ENCODE results near the gene HMGN3. TPM values are rescaled to one million over a fixed set of nuclear protein-coding genes. Genes with fewer than 3 reads are reported as not detected.

Gene HMGN3
- polyA plus RNA-seq, 1 donor (not counting 4 experiments of a cell fraction or from before 2014, with no cell fraction given): 78.6 TPM

DNA sequence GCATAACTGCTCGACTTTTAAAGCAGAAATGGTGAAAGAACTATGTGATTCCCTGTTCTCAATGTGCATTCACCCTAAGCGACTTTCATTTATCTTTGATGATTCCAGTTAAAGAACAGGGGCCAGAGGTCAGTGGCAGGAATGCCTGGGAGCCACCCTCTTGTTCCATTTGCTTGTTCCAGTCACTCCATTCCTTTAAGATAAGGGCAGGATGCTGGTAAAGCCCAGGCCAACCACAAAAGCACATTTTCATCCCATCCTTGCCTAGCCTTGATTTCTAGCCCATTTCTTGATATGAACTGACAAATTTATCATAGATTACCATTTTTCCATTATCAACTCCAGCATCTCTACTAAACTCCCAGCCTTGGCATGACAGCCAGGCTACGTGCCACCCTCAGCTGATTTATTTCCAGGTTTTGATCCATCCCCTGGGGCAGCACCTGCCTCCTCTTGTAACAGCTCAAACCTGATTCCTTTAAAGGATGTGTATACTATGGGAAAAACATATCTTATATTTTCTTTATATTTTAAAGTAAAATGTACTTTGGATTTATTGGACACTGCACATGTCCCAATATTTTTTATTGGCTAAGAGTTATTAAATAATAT is 19.2 kb downstream of the HMGN3 start:
- dilution Hi-C loops (cut with MboI; ENCODE audit: extremely low pct_ligation_motif_present, low sequenced_read_pairs): no loop called here
- Histone ChIP-seq H3K36me3 (ENCODE audit: control insufficient read depth in 2 of 2, extremely low read depth in 1 of 2, insufficient read depth in 2 of 2, low read length in 2 of 2) (no peaks in the 10 kb centered on the region), H3K9me3 (ENCODE audit: control insufficient read depth, low read depth, low read length) (no peaks in the 10 kb centered on the region), H4K20me1 (ENCODE audit: control insufficient read depth, extremely low read depth, insufficient read depth, low read length) (no peaks in the 10 kb centered on the region), H3K27me3 (ENCODE audit: control insufficient read depth, extremely low read depth, insufficient read depth, low read length) (no peaks in the 10 kb centered on the region), H3K4me2 (ENCODE audit: control insufficient read depth, extremely low read depth, insufficient read depth, low read depth, low read length) (no peak overlapping the region), H3K79me2 (ENCODE audit: control insufficient read depth, insufficient read depth, low read length) (no peaks in the 10 kb centered on the region), H3K9ac (ENCODE audit: control insufficient read depth, extremely low read depth, insufficient read depth, low read length) (no peak overlapping the region), H3K27ac (ENCODE audit: control insufficient read depth, insufficient read depth, low read length) (no peak overlapping the region), H2AFZ (ENCODE audit: control insufficient read depth, low read length) (no peak overlapping the region), H3K4me1 (ENCODE audit: control insufficient read depth, extremely low read depth, insufficient read depth, low read length) (no peaks in the 10 kb centered on the region), H3K9me1 (ENCODE audit: control insufficient read depth, extremely low read depth, insufficient read depth, low read length) (no peaks in the 10 kb centered on the region), H3K4me3 (ENCODE audit: control insufficient read depth in 2 of 3, extremely low read depth in 1 of 3, insufficient read depth in 2 of 3, low read depth in 1 of 3, low read length in 3 of 3) (no peak overlapping the region)
- FAIRE-seq (no peak), DNase-seq (ENCODE audit: low read depth, low spot score) (no peak)
- TF ChIP-seq, protein P1, sequence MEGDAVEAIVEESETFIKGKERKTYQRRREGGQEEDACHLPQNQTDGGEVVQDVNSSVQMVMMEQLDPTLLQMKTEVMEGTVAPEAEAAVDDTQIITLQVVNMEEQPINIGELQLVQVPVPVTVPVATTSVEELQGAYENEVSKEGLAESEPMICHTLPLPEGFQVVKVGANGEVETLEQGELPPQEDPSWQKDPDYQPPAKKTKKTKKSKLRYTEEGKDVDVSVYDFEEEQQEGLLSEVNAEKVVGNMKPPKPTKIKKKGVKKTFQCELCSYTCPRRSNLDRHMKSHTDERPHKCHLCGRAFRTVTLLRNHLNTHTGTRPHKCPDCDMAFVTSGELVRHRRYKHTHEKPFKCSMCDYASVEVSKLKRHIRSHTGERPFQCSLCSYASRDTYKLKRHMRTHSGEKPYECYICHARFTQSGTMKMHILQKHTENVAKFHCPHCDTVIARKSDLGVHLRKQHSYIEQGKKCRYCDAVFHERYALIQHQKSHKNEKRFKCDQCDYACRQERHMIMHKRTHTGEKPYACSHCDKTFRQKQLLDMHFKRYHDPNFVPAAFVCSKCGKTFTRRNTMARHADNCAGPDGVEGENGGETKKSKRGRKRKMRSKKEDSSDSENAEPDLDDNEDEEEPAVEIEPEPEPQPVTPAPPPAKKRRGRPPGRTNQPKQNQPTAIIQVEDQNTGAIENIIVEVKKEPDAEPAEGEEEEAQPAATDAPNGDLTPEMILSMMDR (optimal IDR thresholded peaks at IDR 0.05 in 1 of 3, IDR thresholded peaks at IDR 0.05 in 1 of 3, conservative IDR thresholded peaks at IDR 0.05 in 1 of 3; ENCODE audit: extremely low read depth in 1 of 3, insufficient read depth in 2 of 3, low read length in 3 of 3): no peak
- TF ChIP-seq EZH2 (IDR thresholded peaks at IDR 0.05; ENCODE audit: low read length): no peak

DNA sequence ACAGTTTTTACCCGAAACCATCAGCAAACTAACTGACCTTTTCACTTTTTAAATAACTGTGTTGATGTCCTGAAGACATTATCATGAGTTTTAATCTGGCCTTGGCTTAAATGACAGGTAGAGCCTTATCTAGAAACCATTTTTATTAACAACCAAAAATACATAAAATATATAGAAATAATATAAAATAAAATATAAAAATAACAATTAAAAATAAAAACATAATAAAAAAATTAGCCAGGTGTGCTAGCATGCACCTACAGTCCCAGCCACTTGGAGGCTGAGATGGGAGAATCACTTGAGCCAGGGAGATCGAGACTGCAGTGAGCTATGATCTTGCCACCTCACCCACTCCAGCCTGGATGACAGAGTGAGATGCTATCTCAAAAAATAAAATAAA is 21.6 kb downstream of the HMGN3 start:
- FAIRE-seq (no peak), DNase-seq (ENCODE audit: low read depth, low spot score) (no peak)
- Histone ChIP-seq H3K4me1 (ENCODE audit: control insufficient read depth, extremely low read depth, insufficient read depth, low read length) (no peaks in the 10 kb centered on the region), H3K4me3 (ENCODE audit: control insufficient read depth in 2 of 3, extremely low read depth in 1 of 3, insufficient read depth in 2 of 3, low read depth in 1 of 3, low read length in 3 of 3) (no peak overlapping the region), H2AFZ (ENCODE audit: control insufficient read depth, low read length) (no peak overlapping the region), H3K36me3 (ENCODE audit: control insufficient read depth in 2 of 2, extremely low read depth in 1 of 2, insufficient read depth in 2 of 2, low read length in 2 of 2) (no peaks in the 10 kb centered on the region), H3K27ac (ENCODE audit: control insufficient read depth, insufficient read depth, low read length) (no peak overlapping the region), H3K9me3 (ENCODE audit: control insufficient read depth, low read depth, low read length) (no peaks in the 10 kb centered on the region), H3K79me2 (ENCODE audit: control insufficient read depth, insufficient read depth, low read length) (no peaks in the 10 kb centered on the region), H3K9ac (ENCODE audit: control insufficient read depth, extremely low read depth, insufficient read depth, low read length) (no peak overlapping the region), H3K27me3 (ENCODE audit: control insufficient read depth, extremely low read depth, insufficient read depth, low read length) (no peaks in the 10 kb centered on the region), H4K20me1 (ENCODE audit: control insufficient read depth, extremely low read depth, insufficient read depth, low read length) (no peaks in the 10 kb centered on the region), H3K9me1 (ENCODE audit: control insufficient read depth, extremely low read depth, insufficient read depth, low read length) (no peaks in the 10 kb centered on the region), H3K4me2 (ENCODE audit: control insufficient read depth, extremely low read depth, insufficient read depth, low read depth, low read length) (no peak overlapping the region)
- dilution Hi-C loops (cut with MboI; ENCODE audit: extremely low pct_ligation_motif_present, low sequenced_read_pairs): no loop called here
- no peak for TF ChIP-seq EZH2 (IDR thresholded peaks at IDR 0.05; ENCODE audit: low read length)
- TF ChIP-seq, protein P1 (optimal IDR thresholded peaks at IDR 0.05 in 1 of 3, IDR thresholded peaks at IDR 0.05 in 1 of 3, conservative IDR thresholded peaks at IDR 0.05 in 1 of 3; ENCODE audit: extremely low read depth in 1 of 3, insufficient read depth in 2 of 3, low read length in 3 of 3): no peak

All from keratinocyte (primary cell).